NK-92 treated with Interleukin-12 subunit alpha and Interleukin-12 subunit beta, amount 100 ng/mL, for 24 hours (cell line): ENCODE measurements around the gene CDH12.
"Not testable (repeated sequence)": the region's sequence is repeated elsewhere in the genome, so short reads cannot be mapped to it uniquely, and the experiment has no call there.

Source experiments
- DNase-seq: peaks from one replicate; lab custom pipeline; 2025; lab: John Stamatoyannopoulos, UW

Gene CDH12

GRCh38 chr5:22151801-22152200 lies 701.3 kb downstream of the CDH12 start:
- not testable (repeated sequence) for DNase-seq

- not testable (repeated sequence) for DNase-seq
These were observed 712.7 kb downstream of the CDH12 start for GRCh38 chr5:22140418-22140817.

GRCh38 chr5:22139662-22140300 lies 713.4 kb downstream of the CDH12 start:
- DNase-seq: not testable (repeated sequence)

GRCh38 chr5:22111320-22111719 lies 741.8 kb downstream of the CDH12 start:
- DNase-seq: no peak

- DNase-seq: no peak
These were observed 743.8 kb downstream of the CDH12 start for GRCh38 chr5:22109315-22109714.

GRCh38 chr5:22108545-22108944 lies 744.6 kb downstream of the CDH12 start:
- no peak for DNase-seq

- DNase-seq: no peak
These were observed 750.3 kb downstream of the CDH12 start for GRCh38 chr5:22102823-22103359.

GRCh38 chr5:22088517-22088916 lies 764.6 kb downstream of the CDH12 start:
- DNase-seq: no peak

- DNase-seq: no peak
These were observed 773.6 kb downstream of the CDH12 start for GRCh38 chr5:22079566-22079965.

GRCh38 chr5:22079002-22079401 lies 774.1 kb downstream of the CDH12 start:
- no peak for DNase-seq

- DNase-seq: no peak
These were observed 776.6 kb downstream of the CDH12 start for GRCh38 chr5:22076586-22076985.

- no peak for DNase-seq
These were observed 782.9 kb downstream of the CDH12 start for GRCh38 chr5:22070186-22070728.

- DNase-seq: no peak
These were observed 789.4 kb downstream of the CDH12 start for GRCh38 chr5:22063717-22064116.

- no peak for DNase-seq
These were observed 794.5 kb downstream of the CDH12 start for GRCh38 chr5:22058620-22059019.

GRCh38 chr5:22057012-22057411 lies 796.1 kb downstream of the CDH12 start:
- no peak for DNase-seq

- no peak for DNase-seq
These were observed 796.5 kb downstream of the CDH12 start for GRCh38 chr5:22056601-22057000.

GRCh38 chr5:22053195-22053594 lies 799.9 kb downstream of the CDH12 start:
- no peak for DNase-seq

- DNase-seq: no peak
These were observed 801.3 kb downstream of the CDH12 start for GRCh38 chr5:22051881-22052280.

GRCh38 chr5:22050931-22051330 lies 802.2 kb downstream of the CDH12 start:
- no peak for DNase-seq

- no peak for DNase-seq
These were observed 808.9 kb downstream of the CDH12 start for GRCh38 chr5:22044229-22044628.

- DNase-seq: no peak
These were observed 817.1 kb downstream of the CDH12 start for GRCh38 chr5:22036061-22036460.

GRCh38 chr5:22033066-22033465 lies 820.1 kb downstream of the CDH12 start:
- DNase-seq: no peak

GRCh38 chr5:22023784-22024183 lies 829.4 kb downstream of the CDH12 start:
- no peak for DNase-seq

- DNase-seq: not testable (repeated sequence)
These were observed 840.3 kb downstream of the CDH12 start for GRCh38 chr5:22012893-22013292.
